Osteoblast (primary cell): ENCODE results near the gene ACBD6. TPM values are rescaled to one million over a fixed set of nuclear protein-coding genes. Genes with fewer than 3 reads are reported as not detected.

ENCODE experiments used
- DNase-seq: peaks from one replicate; pipeline ENCODE4 v3.0.0; 2011; ENCODE audit warnings: low spot score, mixed read lengths; ENCODE audit not compliant: insufficient read length; ENCODE audit errors: missing footprints
- H2AFZ ChIP-seq: 2 replicates; pipeline ENCODE4 v1.6.0; 2011; ENCODE audit warnings: mild to moderate bottlenecking, low read length
- H3K27ac ChIP-seq: 2 replicates; pipeline ENCODE4 v1.5.1; 2011; ENCODE audit warnings: mild to moderate bottlenecking, low read depth, low read length, moderate library complexity
- H3K27me3 ChIP-seq: 2 replicates; pipeline ENCODE4 v1.6.0; 2012; ENCODE audit warnings: mild to moderate bottlenecking, control low read depth, inconsistent platforms, low read length, moderate library complexity; ENCODE audit not compliant: insufficient read depth
- H3K36me3 ChIP-seq: 2 replicates; pipeline ENCODE4 v1.5.1; 2011; ENCODE audit warnings: mild to moderate bottlenecking, low read length, control low read depth, moderate library complexity; ENCODE audit not compliant: insufficient read depth
- H3K4me1 ChIP-seq: 2 replicates; pipeline ENCODE4 v1.5.1; 2011; ENCODE audit warnings: mild to moderate bottlenecking, low read length, control low read depth, moderate library complexity; ENCODE audit not compliant: insufficient read depth
- H3K4me2 ChIP-seq: 2 replicates; pipeline ENCODE4 v1.6.0; 2011; ENCODE audit warnings: mild to moderate bottlenecking, low read length; ENCODE audit not compliant: insufficient read depth
- H3K4me3 ChIP-seq: fragments of 200-600 bp; sonication (generic); 3 replicates; pipeline ENCODE4 v1.5.1; 2012; ENCODE audit warnings: mild to moderate bottlenecking, low read length, inconsistent platforms; ENCODE audit not compliant: insufficient read depth
- H3K79me2 ChIP-seq: 2 replicates; pipeline ENCODE4 v1.6.0; 2012; ENCODE audit warnings: mild to moderate bottlenecking, low read length, control low read depth, inconsistent platforms; ENCODE audit not compliant: insufficient read depth
- H3K9me3 ChIP-seq: 2 replicates; pipeline ENCODE4 v1.5.1; 2011; ENCODE audit warnings: low read depth, low read length, control low read depth
- H4K20me1 ChIP-seq: 2 replicates; pipeline ENCODE4 v1.6.0; 2012; ENCODE audit warnings: mild to moderate bottlenecking, low read length, control low read depth; ENCODE audit not compliant: insufficient read depth
- total RNA-seq: library from RNA; depleted of rRNA; stranded (reverse); fragments of >200 nt; gene quantifications from 2 replicates; pipeline ENCODE4 v1.2.3, GENCODE V29; 2012
- TF ChIP-seq, protein P1 (sequence below): IDR thresholded peaks from 2 replicates; pipeline ENCODE4 v1.5.1; 2011; ENCODE audit warnings: mild to moderate bottlenecking, low read depth, low read length, moderate library complexity; ENCODE audit errors: extremely low read depth

The ACBD6 gene
- total RNA-seq, 1 donor, result 55.7 TPM

- no peaks in the 10 kb centered on the region for H3K9me3 ChIP-seq
- H3K4me3 ChIP-seq, result no peak overlapping the region
- no peak overlapping the region for H3K27ac ChIP-seq
- H3K36me3 ChIP-seq, result no peaks in the 10 kb centered on the region
- no peak overlapping the region for H3K4me2 ChIP-seq
- TF ChIP-seq, protein P1, sequence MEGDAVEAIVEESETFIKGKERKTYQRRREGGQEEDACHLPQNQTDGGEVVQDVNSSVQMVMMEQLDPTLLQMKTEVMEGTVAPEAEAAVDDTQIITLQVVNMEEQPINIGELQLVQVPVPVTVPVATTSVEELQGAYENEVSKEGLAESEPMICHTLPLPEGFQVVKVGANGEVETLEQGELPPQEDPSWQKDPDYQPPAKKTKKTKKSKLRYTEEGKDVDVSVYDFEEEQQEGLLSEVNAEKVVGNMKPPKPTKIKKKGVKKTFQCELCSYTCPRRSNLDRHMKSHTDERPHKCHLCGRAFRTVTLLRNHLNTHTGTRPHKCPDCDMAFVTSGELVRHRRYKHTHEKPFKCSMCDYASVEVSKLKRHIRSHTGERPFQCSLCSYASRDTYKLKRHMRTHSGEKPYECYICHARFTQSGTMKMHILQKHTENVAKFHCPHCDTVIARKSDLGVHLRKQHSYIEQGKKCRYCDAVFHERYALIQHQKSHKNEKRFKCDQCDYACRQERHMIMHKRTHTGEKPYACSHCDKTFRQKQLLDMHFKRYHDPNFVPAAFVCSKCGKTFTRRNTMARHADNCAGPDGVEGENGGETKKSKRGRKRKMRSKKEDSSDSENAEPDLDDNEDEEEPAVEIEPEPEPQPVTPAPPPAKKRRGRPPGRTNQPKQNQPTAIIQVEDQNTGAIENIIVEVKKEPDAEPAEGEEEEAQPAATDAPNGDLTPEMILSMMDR, result no peak
- H3K79me2 ChIP-seq, result no peaks in the 10 kb centered on the region
- H3K27me3 ChIP-seq, result no peaks in the 10 kb centered on the region
- H3K4me1 ChIP-seq, result peaks cover 1% of the 10 kb centered on the region
- H4K20me1 ChIP-seq, result no peaks in the 10 kb centered on the region
- no peak for DNase-seq
- H2AFZ ChIP-seq, result no peak overlapping the region
These were observed 19.3 kb upstream of the ACBD6 start for GRCh38 chr1:180521474-180522212.

DNA sequence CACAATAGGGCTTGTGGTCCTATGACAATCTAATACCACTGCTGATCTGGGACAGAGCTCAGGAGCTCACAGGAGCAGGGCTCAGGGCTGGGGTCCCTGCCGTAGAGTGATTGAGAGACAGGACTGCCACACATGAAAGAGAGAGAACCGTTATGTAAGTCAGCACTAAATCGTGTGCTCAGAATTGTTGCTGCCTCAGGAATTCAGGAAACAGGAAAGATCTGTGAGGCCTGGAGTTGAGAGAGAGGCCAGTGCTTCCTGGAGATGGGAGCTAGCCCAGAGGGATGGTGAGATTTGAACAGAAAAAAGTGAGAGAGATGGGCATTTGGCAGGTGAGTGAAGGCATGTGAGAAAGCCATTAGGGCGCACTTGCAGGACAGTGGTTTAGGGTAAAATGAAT, 17.5 kb upstream of the ACBD6 start:
- no peak overlapping the region for H3K4me2 ChIP-seq
- H3K27me3 ChIP-seq, result no peaks in the 10 kb centered on the region
- H3K4me3 ChIP-seq, result no peak overlapping the region
- no peak for DNase-seq
- H2AFZ ChIP-seq, result peak overlapping the region; percentile 62
- H3K4me1 ChIP-seq, result peaks cover 10% of the 10 kb centered on the region
- H3K36me3 ChIP-seq, result no peaks in the 10 kb centered on the region
- H3K27ac ChIP-seq, result no peak overlapping the region
- H4K20me1 ChIP-seq, result no peaks in the 10 kb centered on the region
- no peaks in the 10 kb centered on the region for H3K9me3 ChIP-seq
- TF ChIP-seq, protein P1, result no peak
- no peaks in the 10 kb centered on the region for H3K79me2 ChIP-seq

DNA sequence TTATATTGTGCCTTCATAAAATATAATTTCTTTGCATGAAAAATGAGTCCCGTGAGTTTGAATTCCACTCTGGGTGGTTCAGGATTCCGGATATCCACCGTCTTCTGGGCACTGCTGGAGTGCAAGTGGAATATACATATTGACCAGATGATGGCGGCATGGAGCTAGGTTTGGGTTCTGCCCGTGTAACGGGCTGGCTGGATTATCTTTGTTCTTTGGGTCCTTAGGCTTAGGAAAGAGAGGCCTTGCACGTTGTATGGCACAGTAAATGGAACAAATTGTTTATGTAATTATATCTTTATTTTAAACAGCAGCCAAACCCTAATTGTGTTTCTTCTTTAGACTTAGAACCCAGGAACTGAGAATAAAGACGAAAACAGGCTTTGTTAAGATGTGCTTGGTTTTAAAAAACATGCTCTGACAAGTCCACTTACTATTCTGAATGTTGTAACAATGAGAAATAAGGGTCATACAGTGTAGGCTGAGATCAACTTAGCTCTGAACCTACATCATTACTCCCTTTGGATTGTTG, 13.5 kb upstream of the ACBD6 start:
- Histone ChIP-seq H3K27me3 (no peaks in the 10 kb centered on the region), H4K20me1 (no peaks in the 10 kb centered on the region), H2AFZ (peak overlapping the region; percentile 91), H3K4me2 (peak overlapping the region; percentile 64), H3K9me3 (no peaks in the 10 kb centered on the region), H3K79me2 (no peaks in the 10 kb centered on the region), H3K4me1 (peaks cover 10% of the 10 kb centered on the region), H3K4me3 (no peak overlapping the region), H3K27ac (peak overlapping the region; percentile 58), H3K36me3 (no peaks in the 10 kb centered on the region)
- peak; percentile 94 for DNase-seq
- TF ChIP-seq, protein P1, result peak; percentile 89

- no peaks in the 10 kb centered on the region for H3K27me3 ChIP-seq
- H3K4me3 ChIP-seq, result no peak overlapping the region
- peaks cover 10% of the 10 kb centered on the region for H3K4me1 ChIP-seq
- TF ChIP-seq, protein P1, result no peak
- no peaks in the 10 kb centered on the region for H3K79me2 ChIP-seq
- H2AFZ ChIP-seq, result peak overlapping the region; percentile 63
- no peak for DNase-seq
- H3K9me3 ChIP-seq, result no peaks in the 10 kb centered on the region
- no peaks in the 10 kb centered on the region for H3K36me3 ChIP-seq
- no peak overlapping the region for H3K27ac ChIP-seq
- H4K20me1 ChIP-seq, result no peaks in the 10 kb centered on the region
- H3K4me2 ChIP-seq, result peak overlapping the region; percentile 64
These were observed 13.0 kb upstream of the ACBD6 start for GRCh38 chr1:180515364-180515763.
